ENCODE measurements around the gene CEP131.
"Not testable (repeated sequence)": the region's sequence is repeated elsewhere in the genome, so short reads cannot be mapped to it uniquely, and the experiment has no call there.

Gene CEP131

GRCh38 chr17:81162491-81162890 is 60.3 kb downstream of the CEP131 start:
- DNase-seq: no peak

GRCh38 chr17:81161972-81162371 is 60.8 kb downstream of the CEP131 start:
- DNase-seq: no peak

DNA sequence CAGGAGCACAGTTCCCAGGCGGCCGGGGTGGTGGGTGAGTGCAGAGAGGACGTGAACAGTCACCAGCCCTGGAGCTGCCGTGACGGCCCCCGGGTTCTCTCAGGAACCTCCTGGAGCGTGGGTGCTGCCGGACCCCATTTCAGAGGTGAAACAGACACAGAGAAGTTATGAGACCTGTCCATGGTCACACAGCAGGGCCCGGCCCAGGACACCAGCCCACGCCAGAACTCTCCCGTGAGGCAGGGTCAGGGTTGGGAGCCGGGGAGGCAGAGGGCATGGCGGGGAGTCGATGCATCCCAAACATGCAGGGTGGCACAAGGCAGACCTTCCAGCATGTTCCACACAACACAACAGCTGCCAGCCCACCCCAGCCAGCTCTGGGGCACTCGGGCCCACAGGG is 61.2 kb downstream of the CEP131 start:
- DNase-seq: no peak

DNA sequence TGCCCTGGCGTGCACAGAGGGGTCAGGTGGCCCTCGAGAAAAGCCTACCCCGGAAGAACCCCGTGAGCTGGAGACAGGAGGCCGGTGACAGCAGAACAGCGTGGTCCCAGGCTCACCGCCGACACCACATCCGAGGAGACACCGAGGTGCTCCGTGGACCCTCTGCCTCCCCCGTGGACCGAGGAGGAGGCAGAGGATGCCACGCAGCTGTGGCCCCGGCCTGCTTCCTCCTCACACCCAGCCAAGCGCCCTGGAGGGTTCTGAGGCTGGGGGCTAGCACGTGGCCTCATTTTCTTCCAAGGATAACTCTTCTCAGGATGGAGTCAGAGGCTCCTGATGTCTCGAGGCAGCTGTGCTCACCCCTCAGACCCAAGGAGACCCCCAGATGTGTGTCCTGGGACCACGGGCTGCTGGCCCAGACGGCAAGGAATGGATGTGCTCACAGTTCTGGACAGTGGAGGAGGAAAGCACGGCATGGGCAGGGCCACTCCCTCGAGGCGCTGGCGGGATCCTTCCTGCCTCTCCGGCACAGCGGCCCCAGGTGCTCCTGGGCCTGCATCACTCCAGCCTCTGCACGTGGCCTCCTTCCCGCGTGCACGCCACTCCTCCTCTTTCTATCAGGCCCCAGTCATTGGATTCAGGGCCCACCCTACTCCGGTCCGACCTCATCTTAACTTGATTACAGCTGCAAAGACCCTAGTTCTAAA is 61.9 kb downstream of the CEP131 start:
- DNase-seq: no peak

- DNase-seq: peak in 1 of 2 donors; percentile 34
Observed at GRCh38 chr17:81160306-81160705, 62.5 kb downstream of the CEP131 start.

DNA sequence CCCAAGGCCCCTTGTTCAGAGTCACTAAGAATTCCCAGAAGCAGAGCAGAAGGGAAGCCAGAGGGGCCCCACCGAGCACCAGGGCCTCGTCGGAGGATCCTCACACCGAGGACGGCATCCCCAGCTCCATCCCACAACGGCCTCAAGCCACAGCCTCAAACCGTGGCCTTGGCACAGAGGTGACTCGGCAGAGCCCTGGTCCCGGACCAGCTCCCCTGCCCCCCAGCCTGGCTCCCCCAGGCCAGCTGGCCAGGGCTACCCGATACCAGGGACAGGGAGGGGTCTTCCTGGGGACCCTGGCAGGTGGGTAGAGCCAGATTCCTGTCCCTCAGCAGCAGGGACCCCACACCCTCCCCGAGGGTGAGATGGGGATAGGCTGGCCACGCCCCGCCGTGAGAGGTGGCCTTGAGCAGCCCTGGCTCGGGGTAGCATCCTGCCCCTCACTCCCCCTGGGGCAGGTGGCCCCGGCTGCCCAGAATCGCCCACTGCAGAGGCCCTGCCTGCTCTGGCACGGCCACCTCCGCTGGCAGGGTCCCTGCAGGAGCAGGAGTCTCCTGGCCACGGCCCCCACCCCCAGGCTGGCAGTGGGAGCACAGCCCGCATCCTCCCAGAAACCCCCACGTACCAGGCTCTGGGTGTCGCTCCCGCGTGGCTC is 63.0 kb downstream of the CEP131 start:
- DNase-seq: no peak

GRCh38 chr17:81158688-81159590 is 63.8 kb downstream of the CEP131 start:
- DNase-seq: no peak

- DNase-seq: no peak
Observed at GRCh38 chr17:81157848-81158687, 64.7 kb downstream of the CEP131 start.

DNA sequence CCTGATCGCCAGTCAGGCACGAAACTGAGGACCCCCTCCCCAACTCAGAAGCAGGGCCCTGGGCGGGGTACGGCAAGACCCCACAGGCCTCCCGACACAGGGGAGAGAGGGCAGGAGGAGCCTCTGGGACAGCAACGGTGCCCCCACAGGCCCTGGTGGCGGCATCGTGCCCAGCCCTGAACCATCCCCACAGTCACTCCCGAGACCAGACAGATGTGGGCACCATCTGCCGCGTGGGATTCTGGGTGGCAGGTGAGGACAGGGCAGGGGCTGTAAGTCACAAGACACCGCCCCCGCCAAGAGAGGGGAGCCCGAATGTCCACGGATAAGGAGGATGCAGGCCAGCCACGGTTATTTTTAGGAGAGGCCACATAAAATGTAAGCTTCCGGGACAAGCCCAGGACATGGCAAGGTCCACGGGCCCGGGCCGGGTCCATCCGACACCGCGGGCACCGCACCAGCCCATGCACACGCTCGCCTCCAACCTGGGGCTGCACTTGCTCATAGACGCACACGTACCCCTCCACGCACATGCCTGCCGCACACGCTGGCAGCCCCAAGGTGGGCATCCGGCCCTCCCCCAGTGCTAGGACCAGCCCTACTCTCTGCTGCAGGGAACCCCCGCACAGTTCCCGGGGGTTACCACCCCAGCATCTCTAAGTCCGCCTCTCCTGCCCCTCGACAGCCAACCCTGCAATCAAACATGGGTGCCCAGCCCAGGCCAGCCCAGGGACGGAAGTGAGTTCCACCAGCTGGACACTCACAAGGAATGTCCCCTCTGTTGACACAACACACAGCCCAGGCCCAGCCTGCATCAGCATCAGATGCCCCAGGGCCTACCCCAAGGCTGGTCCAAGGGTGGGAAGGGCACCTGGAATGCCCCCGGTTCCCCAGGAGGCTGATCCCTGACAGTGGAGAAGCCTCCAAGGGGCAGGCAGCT is 65.6 kb downstream of the CEP131 start:
- DNase-seq: no peak

GRCh38 chr17:81154961-81155360 is 67.8 kb downstream of the CEP131 start:
- no peak for DNase-seq

- not testable (repeated sequence) for DNase-seq
Observed at GRCh38 chr17:81154016-81154415, 68.7 kb downstream of the CEP131 start.

DNA sequence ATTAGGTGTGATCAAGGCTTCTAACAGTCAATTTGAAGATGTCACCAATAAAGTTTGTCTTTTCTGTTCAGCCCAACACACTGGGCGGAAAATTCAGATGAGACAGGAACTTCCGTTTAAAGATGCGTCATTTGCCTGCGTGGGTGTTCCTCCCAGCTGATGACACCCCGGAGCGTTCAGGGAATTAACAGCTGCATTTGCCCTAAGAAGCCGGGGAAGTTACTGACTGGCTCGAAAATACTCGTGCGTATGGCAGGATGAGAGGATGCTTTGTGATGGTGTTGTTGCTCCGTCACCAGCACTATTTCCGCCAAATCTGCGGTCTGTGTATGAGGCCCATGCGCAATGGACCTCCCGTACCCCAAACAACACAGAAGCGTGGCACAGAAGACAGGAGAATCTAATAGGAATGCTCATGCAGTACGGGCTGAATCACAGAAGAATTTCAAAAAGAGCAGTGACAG is 69.4 kb downstream of the CEP131 start:
- no peak for DNase-seq

- DNase-seq: no peak
Observed at GRCh38 chr17:81152288-81152828, 70.4 kb downstream of the CEP131 start.

DNA sequence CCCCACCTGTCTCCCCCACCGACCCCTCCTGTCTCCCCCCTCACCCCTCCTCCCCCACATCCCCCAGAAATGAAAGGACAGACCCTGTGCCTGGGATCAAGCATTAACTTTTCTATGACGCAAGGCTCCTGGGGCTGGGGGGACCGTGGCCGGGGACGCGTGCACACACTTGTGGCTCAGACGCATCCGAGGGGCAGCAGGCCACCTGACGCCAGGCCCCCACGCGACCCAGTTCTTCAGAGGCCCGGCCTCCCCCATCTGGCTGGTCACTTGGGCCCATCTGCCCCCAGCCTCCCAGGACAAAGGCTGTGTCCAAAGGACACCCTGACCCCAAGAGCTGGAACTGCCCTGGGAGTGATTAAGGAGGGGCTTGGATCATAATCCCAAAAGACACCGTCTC is 71.5 kb downstream of the CEP131 start:
- DNase-seq: no peak

DNA sequence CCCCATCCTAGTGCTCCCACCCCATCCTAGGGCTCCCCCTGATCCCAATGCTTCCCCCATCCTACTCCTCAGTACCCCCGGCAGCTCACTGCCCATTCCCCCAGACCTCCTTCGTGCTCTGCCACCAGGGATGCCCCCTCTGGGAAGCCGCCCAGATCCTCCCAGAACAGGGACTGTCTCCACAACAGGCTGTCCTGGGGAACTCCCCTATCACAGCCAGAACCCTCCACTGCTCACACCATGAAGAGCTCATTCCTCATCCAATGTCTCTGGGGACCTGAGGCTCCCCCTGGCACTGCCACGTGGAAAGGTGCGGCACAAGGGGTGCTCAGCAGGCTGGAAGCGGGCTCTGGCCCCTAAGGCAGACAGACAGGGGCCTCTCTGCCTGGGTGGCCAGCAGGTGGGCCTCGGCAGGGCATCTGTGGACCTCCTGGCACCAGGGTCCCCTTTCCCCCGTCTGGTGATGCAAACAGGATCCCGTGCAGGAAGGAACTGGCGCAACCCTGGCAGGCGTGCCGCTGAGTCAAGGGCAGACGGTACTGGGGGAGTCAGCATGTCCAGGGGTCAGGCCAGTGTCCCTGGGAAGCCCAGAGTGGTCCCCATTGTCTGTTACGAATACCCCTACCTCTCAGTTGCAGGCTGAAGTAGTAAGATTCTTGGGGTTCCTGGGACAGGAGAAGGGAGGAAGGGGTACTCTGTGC is 72.2 kb downstream of the CEP131 start:
- peak in 1 of 2 donors; percentile 45 for DNase-seq

GRCh38 chr17:81148986-81149533 is 73.7 kb downstream of the CEP131 start:
- DNase-seq: no peak

DNA sequence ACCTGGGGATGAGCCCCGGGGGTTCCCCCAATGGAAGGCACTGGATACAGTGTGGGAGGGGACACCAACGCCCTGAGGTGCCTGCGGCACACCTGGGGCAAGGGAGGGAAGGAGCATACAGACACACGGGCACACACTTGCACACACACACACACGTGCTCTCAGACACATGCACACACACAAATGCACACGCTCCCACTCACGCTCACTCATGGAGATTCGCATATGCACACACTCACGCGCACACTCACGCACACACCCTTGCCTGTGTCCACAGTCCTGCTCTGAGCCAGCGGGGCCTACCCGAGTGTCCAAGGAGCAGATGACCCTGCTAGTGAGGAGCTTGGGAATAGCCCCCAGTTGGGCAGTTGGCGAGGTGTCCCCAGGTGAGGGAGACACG is 74.2 kb downstream of the CEP131 start:
- DNase-seq: no peak

GRCh38 chr17:81147701-81148100 is 75.1 kb downstream of the CEP131 start:
- no peak for DNase-seq

DNA sequence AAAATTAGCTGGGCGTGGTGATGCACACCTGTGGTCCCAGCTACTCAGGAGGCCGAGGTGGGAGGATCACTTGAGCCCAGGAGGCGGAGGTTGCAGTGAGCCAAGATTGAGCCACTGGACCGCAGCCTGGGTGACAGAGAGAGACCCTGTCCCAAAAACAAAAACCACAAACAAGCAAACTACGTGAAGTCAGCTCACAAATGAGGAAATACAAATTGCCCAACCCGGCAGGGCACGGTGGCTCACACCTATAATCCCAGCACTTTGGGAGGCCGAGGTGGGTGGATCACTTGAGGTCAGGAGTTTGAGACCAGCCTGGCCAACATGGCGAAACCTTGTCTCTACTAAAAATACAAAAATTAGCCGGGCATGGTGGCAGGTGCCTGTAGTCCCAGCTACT is 76.6 kb downstream of the CEP131 start:
- not testable (repeated sequence) for DNase-seq

GRCh38 chr17:81144423-81144781 is 78.4 kb downstream of the CEP131 start:
- no peak for DNase-seq

Data from bone marrow (tissue), 2 donors.